ENCODE measurements around the gene B4GAT1.

B4GAT1 gene

GRCh38 chr11:66334605-66335442, 12.6 kb downstream of the B4GAT1 start:
- TF ChIP-seq, protein P1, sequence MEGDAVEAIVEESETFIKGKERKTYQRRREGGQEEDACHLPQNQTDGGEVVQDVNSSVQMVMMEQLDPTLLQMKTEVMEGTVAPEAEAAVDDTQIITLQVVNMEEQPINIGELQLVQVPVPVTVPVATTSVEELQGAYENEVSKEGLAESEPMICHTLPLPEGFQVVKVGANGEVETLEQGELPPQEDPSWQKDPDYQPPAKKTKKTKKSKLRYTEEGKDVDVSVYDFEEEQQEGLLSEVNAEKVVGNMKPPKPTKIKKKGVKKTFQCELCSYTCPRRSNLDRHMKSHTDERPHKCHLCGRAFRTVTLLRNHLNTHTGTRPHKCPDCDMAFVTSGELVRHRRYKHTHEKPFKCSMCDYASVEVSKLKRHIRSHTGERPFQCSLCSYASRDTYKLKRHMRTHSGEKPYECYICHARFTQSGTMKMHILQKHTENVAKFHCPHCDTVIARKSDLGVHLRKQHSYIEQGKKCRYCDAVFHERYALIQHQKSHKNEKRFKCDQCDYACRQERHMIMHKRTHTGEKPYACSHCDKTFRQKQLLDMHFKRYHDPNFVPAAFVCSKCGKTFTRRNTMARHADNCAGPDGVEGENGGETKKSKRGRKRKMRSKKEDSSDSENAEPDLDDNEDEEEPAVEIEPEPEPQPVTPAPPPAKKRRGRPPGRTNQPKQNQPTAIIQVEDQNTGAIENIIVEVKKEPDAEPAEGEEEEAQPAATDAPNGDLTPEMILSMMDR (IDR thresholded peaks at IDR 0.05; ENCODE audit: low read depth, low read length, missing control alignments): no peak
- peak overlapping the region; percentile 77 for H3K4me3 ChIP-seq (ENCODE audit: low read depth, low read length)
- DNase-seq (ENCODE audit: low read depth): no peak
- in situ Hi-C loops (cut with HindIII; ENCODE audit: low sequenced_read_pairs): loop anchor here (10.0 kb wide), 1 partner anchor 60 kb away; the partner anchor contains the start of gene CNIH2

GRCh38 chr11:66333896-66334604, 13.4 kb downstream of the B4GAT1 start:
- in situ Hi-C loops (cut with HindIII; ENCODE audit: low sequenced_read_pairs): loop anchor here (10.0 kb wide), 1 partner anchor 59 kb away; the partner anchor contains the start of gene CNIH2
- no peak for DNase-seq (ENCODE audit: low read depth)
- H3K4me3 ChIP-seq (ENCODE audit: low read depth, low read length): peak overlapping the region; percentile 77
- TF ChIP-seq, protein P1 (IDR thresholded peaks at IDR 0.05; ENCODE audit: low read depth, low read length, missing control alignments): no peak

- TF ChIP-seq, protein P1 (IDR thresholded peaks at IDR 0.05; ENCODE audit: low read depth, low read length, missing control alignments): no peak
- peak overlapping the region; percentile 77 for H3K4me3 ChIP-seq (ENCODE audit: low read depth, low read length)
- in situ Hi-C loops (cut with HindIII; ENCODE audit: low sequenced_read_pairs): loop anchor here (10.0 kb wide), 1 partner anchor 59 kb away; the partner anchor contains the start of gene CNIH2
- no peak for DNase-seq (ENCODE audit: low read depth)
Measured at GRCh38 chr11:66333220-66333877, 14.1 kb downstream of the B4GAT1 start.

GRCh38 chr11:66332371-66333219, 14.8 kb downstream of the B4GAT1 start:
- in situ Hi-C loops (cut with HindIII; ENCODE audit: low sequenced_read_pairs): loop anchor here (10.0 kb wide), 1 partner anchor 58 kb away; the partner anchor contains the start of gene CNIH2
- TF ChIP-seq, protein P1 (IDR thresholded peaks at IDR 0.05; ENCODE audit: low read depth, low read length, missing control alignments): no peak
- H3K4me3 ChIP-seq (ENCODE audit: low read depth, low read length): no peak overlapping the region
- DNase-seq (ENCODE audit: low read depth): no peak

- H3K4me3 ChIP-seq (ENCODE audit: low read depth, low read length): no peak overlapping the region
- in situ Hi-C loops (cut with HindIII; ENCODE audit: low sequenced_read_pairs): loop anchor here (10.0 kb wide), 1 partner anchor 57 kb away; the partner anchor contains the start of gene CNIH2
- TF ChIP-seq, protein P1 (IDR thresholded peaks at IDR 0.05; ENCODE audit: low read depth, low read length, missing control alignments): no peak
- DNase-seq (ENCODE audit: low read depth): no peak
Measured at GRCh38 chr11:66331542-66332370, 15.7 kb downstream of the B4GAT1 start.
